KBM-7 (cell line): ENCODE data around the gene GXYLT2.
A peak's percentile ranks its signal among the peaks of the same experiment; 100 is the strongest.
"Not testable (repeated sequence)": the region's sequence is repeated elsewhere in the genome, so short reads cannot be mapped to it uniquely, and the experiment has no call there.

Experiments
- DNase-seq: peaks from one replicate; pipeline ENCODE4 v3.0.0-alpha.2; 2015
- in situ Hi-C: fragments of 300-500 bp; cut with MboI; formaldehyde crosslinking; loops from 2 replicates; pipeline ENCODE4 v1.14.3; 2020; ENCODE audit warnings: low sequenced_read_pairs, low pct_unique_long_range_greater_than_20kb, mixed read lengths

Gene GXYLT2

GRCh38 chr3:72997421-72997961 is 109.6 kb downstream of the GXYLT2 start:
- in situ Hi-C loops, result no loop called here
- peak; percentile 82 for DNase-seq

GRCh38 chr3:72998466-72998865 is 110.6 kb downstream of the GXYLT2 start:
- no peak for DNase-seq
- in situ Hi-C loops, result no loop called here

GRCh38 chr3:72999951-73000350 is 112.1 kb downstream of the GXYLT2 start:
- in situ Hi-C loops, result no loop called here
- no peak for DNase-seq

DNA sequence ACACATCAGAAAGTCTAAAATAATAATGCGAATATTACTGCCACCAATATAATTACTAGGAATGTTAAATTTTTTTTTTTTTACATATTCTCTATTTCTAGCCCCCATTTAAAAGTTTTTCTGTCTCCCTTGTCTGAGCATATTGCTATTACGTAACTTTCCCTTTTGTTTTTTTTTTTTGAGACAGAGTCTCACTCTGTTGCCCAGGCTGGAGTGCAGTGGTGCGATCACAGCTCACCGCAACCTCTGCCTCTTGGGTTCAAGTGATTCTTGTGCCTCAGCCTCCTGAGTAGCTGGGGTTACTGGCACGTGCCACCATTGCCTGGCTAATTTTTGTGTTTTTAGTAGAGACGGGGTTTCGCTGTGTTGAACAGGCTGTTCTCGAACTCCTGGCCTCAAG is 115.2 kb downstream of the GXYLT2 start:
- DNase-seq, in situ Hi-C loops: not testable (repeated sequence)

- DNase-seq, result no peak
- in situ Hi-C loops, result no loop called here
These were observed 116.5 kb downstream of the GXYLT2 start for GRCh38 chr3:73004316-73004715.

- DNase-seq, result no peak
- in situ Hi-C loops, result no loop called here
These were observed 120.3 kb downstream of the GXYLT2 start for GRCh38 chr3:73007992-73008712.

- in situ Hi-C loops, result no loop called here
- DNase-seq, result no peak
These were observed 121.2 kb downstream of the GXYLT2 start for GRCh38 chr3:73009008-73009407.

- in situ Hi-C loops, result no loop called here
- no peak for DNase-seq
These were observed 121.9 kb downstream of the GXYLT2 start for GRCh38 chr3:73009750-73010149.

- no peak for DNase-seq
- in situ Hi-C loops, result no loop called here
These were observed 122.3 kb downstream of the GXYLT2 start for GRCh38 chr3:73010158-73010557.

DNA sequence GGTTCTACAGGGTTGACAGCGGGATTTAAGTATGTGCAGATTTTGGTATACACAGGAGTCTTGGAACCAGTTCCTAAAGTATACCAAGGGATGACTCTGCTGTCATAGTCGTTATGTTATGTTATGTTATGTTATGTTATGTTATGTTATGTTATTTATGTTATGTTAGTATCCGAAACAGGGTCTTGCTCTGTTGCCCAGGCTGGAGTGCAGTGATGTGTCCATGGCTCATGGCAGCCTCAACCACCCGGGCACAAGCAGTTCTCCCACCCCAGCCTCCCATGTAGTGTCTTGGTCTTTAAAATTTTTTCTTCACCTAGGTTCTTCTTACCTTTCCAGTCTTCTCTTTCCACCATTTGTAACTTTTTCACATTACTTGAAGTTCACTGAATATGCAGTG is 130.5 kb downstream of the GXYLT2 start:
- in situ Hi-C loops, result no loop called here

GRCh38 chr3:73018790-73019441 is 131.1 kb downstream of the GXYLT2 start:
- in situ Hi-C loops, result no loop called here
- DNase-seq, result no peak

More for the DNA sequence above, 130.5 kb downstream of the GXYLT2 start:
- no peak for DNase-seq

DNA sequence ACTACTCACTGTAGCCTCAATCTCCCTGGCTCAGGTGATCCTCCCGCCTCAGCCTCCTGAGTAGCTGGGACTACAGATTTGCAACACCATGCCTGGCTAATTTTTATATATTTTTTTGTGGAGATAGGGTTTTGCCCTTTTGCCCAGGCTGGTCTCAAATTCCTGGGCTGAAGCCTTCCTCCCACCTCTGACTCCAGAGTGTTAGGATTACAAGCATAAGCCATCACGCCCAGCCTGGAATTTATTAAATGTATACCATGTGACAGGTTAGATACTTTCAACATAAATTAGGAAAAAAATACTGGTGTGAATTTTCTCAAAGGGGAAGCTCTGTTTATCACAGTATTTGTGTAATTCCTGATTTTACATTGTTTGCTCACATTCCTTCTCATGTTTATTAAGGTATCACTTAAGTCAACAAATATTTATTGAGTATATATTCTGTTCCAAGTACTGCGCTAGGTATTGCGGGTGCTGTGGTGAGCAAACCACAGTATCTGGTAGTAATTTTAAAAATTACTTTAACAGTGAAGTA is 133.5 kb downstream of the GXYLT2 start:
- in situ Hi-C loops, result no loop called here
- no peak for DNase-seq

DNA sequence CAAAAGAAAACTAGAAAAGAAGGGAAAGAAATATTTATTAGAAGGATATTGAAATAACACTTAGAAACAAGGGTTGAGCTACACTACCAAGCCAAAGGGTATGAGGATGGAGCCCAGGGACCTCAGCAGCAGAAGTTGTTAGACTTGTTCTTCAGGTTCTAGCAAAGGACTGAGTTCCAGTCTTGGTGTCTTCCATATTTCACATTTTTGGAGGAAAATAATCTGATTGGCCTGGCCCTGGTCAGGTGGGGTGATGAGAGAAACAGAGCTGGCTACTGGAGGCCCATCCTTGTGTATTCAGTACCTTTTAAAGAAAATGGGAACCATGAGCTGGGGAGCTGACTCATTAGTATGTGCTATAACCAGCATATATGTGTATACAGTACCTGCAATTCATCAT is 137.0 kb downstream of the GXYLT2 start:
- DNase-seq, result no peak
- in situ Hi-C loops, result no loop called here

DNA sequence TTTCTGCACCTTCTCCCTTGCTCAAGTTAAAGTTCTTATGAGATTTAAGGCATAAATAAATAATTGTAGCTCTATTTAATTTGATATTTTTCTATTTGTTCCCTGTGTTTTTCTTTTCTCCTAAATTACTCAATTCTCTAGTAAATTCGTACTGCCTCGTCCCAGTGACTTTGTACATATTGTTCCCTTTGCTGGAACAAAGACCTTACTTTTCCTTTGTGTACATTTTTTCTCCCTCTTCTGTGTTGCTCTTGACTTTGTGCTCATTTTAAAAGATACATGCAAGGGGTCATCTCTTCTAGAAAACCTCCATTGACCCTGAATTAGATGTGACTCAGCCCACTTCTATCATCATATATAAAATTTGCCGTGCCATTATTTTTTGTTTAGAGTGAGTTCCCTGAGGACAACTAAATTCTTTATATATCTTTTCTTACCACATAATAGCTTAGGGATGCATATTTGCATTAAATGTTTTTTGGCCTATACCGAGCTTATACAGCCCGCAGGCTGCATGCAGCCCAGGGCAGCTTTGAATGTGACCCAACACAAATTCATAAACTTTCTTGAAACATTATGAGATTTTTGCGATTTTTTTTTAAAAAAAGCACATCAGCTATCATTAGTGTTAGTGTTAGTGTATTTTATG is 138.4 kb downstream of the GXYLT2 start:
- in situ Hi-C loops, result no loop called here
- no peak for DNase-seq
